GM18502 (cell line): ENCODE results near the gene SCN11A.

ENCODE experiments used
- ATAC-seq: cut with Tn5 transposase; IDR thresholded peaks from one replicate; pipeline ENCODE4 v1.9.1; 2021; ENCODE audit warnings: mild to moderate bottlenecking; ENCODE audit not compliant: unreplicated experiment, poor library complexity

SCN11A gene

DNA sequence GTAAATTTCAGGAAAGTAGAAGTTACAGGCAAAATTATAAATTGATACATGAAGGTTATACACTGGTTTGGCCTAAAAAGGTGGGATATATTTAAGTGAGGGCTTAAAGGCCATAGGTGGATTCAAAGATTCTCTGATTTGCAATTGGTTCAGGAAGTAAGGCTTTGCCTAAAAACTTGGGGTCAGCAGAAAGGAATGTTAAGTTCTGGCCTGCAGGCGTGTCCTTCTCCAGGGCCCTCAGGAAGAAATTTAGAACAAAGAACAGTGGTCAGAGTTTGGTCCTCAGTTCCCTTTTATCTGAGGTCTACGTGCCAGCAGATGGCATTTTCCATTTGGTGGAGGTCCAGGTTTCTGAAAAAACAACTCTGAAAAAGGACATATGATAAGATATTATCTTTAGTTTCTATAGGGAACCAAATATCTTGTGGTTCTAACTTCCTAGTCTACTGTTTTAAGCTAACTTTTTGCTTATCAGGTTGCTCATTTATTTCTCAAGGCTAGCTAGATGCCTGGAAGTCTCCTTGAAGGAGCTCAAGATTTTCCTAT, 40.5 kb downstream of the SCN11A start:
- no peak for ATAC-seq

DNA sequence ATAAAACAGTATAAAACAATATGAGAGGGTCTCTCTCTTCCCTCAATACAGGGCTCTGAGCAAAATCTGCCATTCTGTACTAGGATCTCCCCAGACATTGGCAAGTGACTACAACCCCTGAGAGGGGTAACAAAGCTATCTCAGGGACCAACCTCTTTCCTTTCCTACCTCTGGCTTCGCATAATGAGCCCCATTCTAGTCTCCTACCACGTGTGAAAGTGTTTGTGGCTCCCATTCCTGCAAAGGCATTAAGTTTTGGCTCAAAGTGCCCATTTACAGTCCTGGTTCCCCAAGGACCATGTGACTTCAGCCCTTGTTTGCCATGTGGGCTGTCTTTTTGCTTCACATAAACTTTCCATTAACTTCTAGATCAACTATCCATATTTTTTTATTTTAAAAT, 46.4 kb downstream of the SCN11A start:
- ATAC-seq = no peak
